GM10248 (cell line): Measurements from ENCODE around the gene ISG20L2.
A peak's percentile ranks its signal among the peaks of the same experiment; 100 is the strongest.

Experiments used
- CTCF ChIA-PET: fragments of 300-600 bp; sonication (Branson Sonifier 250); formaldehyde crosslinking; extraction: SDS; loops from one replicate; lab custom pipeline; 2021; ENCODE audit warnings: antibody characterized with exemption; lab: Yijun Ruan, JAX
- POLR2A ChIA-PET: fragments of 350-650 bp; sonication (Branson Sonifier 250); formaldehyde crosslinking; extraction: SDS; loops from one replicate; lab custom pipeline; 2020; ENCODE audit warnings: antibody characterized with exemption; lab: Yijun Ruan, JAX
- DNase-seq: peaks from one replicate; pipeline ENCODE4 v3.0.0; 2012; ENCODE audit errors: extremely low spot score
- TF ChIP-seq, protein P1 (sequence below): IDR thresholded peaks from 2 replicates; pipeline ENCODE4 v1.5.1; 2012; ENCODE audit warnings: mild to moderate bottlenecking, low read depth; ENCODE audit errors: extremely low read depth, missing control alignments, control extremely low read depth

Gene ISG20L2

DNA sequence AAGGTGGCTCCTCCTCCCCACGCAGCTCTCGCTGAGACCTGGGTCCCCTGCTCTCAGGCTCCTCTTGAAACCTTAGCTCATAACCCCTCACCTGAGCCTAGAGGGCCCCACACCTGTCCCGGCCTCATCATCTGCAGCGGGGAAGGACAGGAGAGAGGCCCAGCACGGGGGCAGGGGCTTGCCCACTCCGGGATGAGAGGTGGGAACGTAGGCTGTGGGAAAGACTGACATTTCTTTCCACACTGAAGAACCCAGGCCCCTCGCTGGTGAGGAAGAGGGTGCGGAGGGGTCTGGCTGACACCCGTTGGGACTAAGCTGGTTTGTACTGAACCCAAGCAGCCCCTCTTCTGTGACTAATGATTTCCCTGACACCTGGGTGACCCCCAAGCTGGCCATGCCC, 37.4 kb downstream of the ISG20L2 start:
- POLR2A ChIA-PET: no interaction called here
- no peak for DNase-seq
- CTCF ChIA-PET: interaction anchor here (1.1 to 25.5 kb wide), 12 partner anchors 14 to 200 kb away, joined by 3 to 597 read pairs (median 66); partner anchors contain the start of genes CRABP2, INSRR, ISG20L2 and METTL25B

DNA sequence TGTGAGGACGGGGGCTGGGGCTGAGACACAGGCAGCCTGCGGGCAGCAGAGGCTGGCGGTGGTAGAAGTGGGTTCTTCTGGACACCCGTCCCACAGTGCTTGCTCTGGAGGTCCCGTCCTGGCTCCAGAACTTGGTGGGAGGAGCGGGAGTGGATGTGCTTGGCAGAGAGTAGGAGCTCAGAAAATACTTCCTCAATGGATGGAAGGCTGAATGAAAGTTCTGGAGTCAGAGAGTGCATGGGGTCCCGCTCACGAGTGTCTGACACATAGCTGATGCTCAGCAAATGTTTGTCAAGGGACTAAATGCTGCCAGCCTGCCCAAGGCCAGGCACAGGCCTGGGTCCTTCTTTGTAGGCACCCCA, 37.9 kb downstream of the ISG20L2 start:
- POLR2A ChIA-PET: no interaction called here
- TF ChIP-seq, protein P1, sequence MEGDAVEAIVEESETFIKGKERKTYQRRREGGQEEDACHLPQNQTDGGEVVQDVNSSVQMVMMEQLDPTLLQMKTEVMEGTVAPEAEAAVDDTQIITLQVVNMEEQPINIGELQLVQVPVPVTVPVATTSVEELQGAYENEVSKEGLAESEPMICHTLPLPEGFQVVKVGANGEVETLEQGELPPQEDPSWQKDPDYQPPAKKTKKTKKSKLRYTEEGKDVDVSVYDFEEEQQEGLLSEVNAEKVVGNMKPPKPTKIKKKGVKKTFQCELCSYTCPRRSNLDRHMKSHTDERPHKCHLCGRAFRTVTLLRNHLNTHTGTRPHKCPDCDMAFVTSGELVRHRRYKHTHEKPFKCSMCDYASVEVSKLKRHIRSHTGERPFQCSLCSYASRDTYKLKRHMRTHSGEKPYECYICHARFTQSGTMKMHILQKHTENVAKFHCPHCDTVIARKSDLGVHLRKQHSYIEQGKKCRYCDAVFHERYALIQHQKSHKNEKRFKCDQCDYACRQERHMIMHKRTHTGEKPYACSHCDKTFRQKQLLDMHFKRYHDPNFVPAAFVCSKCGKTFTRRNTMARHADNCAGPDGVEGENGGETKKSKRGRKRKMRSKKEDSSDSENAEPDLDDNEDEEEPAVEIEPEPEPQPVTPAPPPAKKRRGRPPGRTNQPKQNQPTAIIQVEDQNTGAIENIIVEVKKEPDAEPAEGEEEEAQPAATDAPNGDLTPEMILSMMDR: no peak
- CTCF ChIA-PET: interaction anchor here (1.1 to 25.5 kb wide), 19 partner anchors 13 to 201 kb away, joined by 3 to 597 read pairs (median 6); partner anchors contain the start of genes BCAN, CRABP2, INSRR and ISG20L2
- DNase-seq: no peak

More for the DNA sequence above, 37.4 kb downstream of the ISG20L2 start:
- TF ChIP-seq, protein P1: no peak

DNA sequence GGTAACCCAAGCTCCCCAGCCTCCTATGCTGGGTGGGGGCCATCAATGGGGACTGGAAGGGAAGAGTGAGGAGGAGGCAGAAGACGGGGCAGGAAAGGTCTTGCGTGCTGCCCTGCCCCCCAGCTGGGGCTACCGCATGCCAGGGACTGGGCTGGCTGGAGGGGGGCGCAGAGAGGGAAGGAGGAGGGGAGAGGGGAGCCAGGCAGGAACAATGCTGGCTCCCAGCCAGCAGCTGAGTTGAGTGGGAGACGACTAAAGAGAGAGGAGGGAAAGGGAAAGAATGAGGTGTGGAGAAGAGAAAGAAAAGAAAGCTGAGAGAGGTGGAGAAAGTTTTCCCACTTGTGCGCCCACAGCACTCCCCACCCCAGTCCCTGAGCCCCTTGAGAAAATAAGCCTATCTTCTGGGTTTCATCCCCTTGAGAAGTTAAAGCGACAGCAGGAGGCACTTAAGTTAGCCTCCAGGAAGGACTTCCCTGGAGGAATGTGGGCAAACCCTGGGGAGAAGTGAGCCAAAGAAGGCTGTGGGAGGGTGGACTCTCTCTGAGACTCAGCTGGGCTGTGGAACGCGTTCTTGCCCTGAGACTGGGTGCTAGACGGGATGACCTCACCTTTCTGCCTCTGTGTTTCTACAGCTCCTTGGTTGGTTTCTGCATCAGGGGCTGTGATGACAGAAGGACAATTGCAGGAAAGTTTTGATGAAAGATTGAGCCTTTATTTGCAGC, 38.5 kb downstream of the ISG20L2 start:
- POLR2A ChIA-PET: no interaction called here
- DNase-seq: no peak
- CTCF ChIA-PET: interaction anchor here (0.6 to 25.5 kb wide), 52 partner anchors 13 to 257 kb away, joined by 3 to 597 read pairs (median 4); partner anchors contain the start of genes BCAN, CRABP2, HDGF and INSRR
- TF ChIP-seq, protein P1: no peak

DNA sequence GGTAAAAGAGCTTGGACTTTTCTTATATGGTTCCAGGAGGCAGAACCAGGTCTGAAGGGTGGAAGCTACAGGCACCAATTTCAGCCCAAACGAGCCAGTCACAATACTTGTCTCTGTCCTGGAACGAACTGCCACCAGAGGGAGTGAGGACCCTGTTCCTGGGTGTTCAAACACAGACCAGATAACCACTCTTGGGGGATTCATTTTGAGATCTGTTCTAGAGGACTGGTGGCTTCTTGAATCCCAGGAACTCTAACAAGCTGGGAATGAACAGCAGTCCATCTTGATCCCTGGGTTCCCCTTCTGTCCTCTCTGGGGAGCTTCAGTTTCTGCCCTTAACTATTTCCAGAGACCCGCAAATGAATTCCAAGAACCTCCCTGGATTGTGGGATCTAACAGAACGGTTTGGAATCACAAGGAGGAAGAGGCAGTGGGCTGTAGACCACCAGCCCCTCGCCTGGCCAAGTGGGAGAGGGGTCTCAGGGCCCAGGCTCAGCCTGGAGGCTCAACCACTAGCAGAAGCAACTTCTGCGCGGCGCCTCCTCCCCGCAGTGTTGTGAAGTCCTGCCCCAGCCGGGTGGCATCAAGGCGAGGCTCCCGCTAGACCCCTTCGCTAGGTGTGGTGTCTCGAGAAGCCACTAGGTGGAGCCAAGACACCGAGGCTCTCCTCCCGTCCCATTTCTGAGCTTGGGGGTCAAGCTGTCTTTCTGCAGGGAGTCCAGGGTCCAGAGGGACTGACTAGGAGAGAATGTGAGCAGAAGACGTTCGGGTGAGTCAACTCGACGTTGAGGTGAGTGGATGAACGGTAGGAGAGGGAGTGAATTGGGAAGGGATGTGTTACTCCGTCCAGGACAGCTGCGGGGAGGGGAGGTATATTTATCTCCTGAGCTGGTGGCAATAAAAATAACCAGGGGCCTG, 39.3 kb downstream of the ISG20L2 start:
- ChIA-PET CTCF (interaction anchor here (0.6 to 25.5 kb wide), 55 partner anchors 12 to 257 kb away, joined by 3 to 597 read pairs (median 4); partner anchors contain the start of genes BCAN, CRABP2, HDGF and INSRR), POLR2A (interaction anchor here (0.5 kb wide), 1 partner anchor 14 kb away, joined by 3 read pairs; no protein-coding TSS in a partner anchor)
- DNase-seq: peak; percentile 87
- TF ChIP-seq, protein P1: peak; percentile 87

DNA sequence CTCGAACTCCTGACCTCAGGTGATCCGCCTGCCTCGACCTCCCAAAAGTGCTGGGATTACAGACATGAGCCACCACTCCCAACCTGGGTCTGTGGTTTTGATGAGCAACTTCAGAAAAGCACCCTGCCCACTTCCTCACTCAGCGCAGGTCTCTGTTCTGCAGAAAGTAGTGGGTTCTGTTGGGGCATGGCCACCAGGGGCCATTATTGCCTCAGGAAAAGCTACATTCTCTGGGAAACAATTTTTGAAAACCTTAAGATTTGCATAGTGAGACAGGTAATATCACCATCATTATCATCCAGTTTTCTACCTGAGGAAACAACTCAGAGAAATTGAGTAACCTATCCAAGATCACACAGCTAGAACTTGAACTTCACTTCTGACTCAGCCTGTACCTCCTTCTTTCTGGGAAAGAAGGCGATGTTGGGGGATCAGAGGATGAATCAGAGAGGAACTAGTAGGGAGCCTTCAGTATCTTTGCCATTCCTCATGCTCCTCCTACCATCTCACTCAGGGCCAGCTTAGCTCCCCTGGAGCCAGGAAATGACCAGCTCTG, 44.3 kb downstream of the ISG20L2 start:
- no peak for DNase-seq
- ChIA-PET POLR2A (no interaction called here), CTCF (interaction anchor here (1.1 to 25.5 kb wide), 8 partner anchors 23 to 207 kb away, joined by 3 to 597 read pairs (median 60); partner anchors contain the start of genes CRABP2, ISG20L2, METTL25B and NTRK1)
- TF ChIP-seq, protein P1: no peak
